Measurements from ENCODE around the gene CAMK1D.

DNA sequence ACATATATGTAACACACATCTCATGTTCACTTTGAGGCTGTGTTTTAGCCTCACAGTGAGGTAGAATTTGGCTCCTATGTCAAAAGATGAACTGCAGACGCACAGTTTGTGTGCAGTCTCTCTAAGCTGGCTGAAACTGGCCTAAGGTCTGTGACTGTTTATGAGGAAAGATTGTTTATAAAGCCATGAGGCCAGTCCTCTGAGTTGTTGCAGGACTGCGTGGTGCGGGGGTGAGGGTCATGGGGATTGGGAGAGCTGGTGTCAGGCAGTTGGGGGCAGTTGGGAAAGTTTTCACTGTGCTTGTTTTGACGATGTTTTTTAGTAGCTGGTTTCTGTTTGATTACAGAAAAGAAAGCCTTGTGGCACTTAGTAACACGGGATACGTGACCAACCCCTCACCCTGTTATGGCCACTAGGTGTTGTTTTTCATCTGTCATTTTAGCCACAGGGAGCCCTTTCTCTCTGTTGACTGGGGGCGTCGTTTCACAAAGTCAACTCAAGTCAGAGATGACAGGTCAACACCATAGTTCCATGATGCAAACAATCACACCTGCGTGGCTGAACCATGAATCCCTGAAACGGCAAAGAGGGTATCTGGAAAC, 341.3 kb downstream of the CAMK1D start:
- TF ChIP-seq CTCF (IDR thresholded peaks at IDR 0.05; ENCODE audit: control extremely low read depth in 1 of 3, insufficient read depth in 1 of 3, low read depth in 1 of 3, low read length in 3 of 3) (peak in 1 of 3 experiments; percentile 2; a peak in 1 of 4 replicates), POLR2A (IDR thresholded peaks at IDR 0.05; ENCODE audit: control extremely low read depth in 1 of 2, low read depth in 2 of 2, low read length in 2 of 2) (no peak), EZH2 (IDR thresholded peaks at IDR 0.05; ENCODE audit: low read depth, low read length, severe bottlenecking) (no peak), HDAC6 (IDR thresholded peaks at IDR 0.05; ENCODE audit: low read depth, low read length) (no peak), ZNF274 (IDR thresholded peaks at IDR 0.05; ENCODE audit: borderline replicate concordance, extremely low read depth, low read length) (no peak), PHF8 (conservative IDR thresholded peaks at IDR 0.05; ENCODE audit: low read depth, low read length) (no peak), JUN (IDR thresholded peaks at IDR 0.05; ENCODE audit: low read depth, low read length) (no peak), CEBPB (IDR thresholded peaks at IDR 0.05; ENCODE audit: low read depth, low read length) (no peak)
- TF ChIP-seq, protein P1, sequence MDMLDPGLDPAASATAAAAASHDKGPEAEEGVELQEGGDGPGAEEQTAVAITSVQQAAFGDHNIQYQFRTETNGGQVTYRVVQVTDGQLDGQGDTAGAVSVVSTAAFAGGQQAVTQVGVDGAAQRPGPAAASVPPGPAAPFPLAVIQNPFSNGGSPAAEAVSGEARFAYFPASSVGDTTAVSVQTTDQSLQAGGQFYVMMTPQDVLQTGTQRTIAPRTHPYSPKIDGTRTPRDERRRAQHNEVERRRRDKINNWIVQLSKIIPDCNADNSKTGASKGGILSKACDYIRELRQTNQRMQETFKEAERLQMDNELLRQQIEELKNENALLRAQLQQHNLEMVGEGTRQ (IDR thresholded peaks at IDR 0.05; ENCODE audit: low read length), result no peak

Data from H1 (cell line).